HPDE6-E6E7 (cell line): ENCODE data around the gene FOXQ1.

Experiments
- DNase-seq: peaks from one replicate; pipeline ENCODE4 v3.0.0; 2011; ENCODE audit warnings: missing footprints; ENCODE audit errors: extremely low spot score

Gene FOXQ1

DNA sequence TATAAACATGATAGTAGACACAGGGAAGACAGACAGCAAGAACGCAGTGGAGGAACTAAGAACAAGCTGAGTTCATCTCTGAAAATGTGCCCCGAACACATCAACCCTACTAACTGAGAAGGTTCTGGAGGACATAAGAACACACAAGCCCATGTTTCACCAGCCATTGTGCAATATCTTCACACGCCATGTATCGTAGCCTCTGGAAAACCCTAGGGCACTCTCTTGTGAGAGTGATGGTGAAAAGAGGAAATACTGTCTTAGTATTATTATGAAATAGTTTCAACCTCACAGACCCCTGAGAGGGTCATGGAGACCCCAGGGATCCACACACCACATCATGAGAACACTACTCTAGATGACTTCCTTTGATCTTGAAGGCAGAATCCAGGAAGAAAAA is 51.4 kb downstream of the FOXQ1 start:
- DNase-seq, result no peak

DNA sequence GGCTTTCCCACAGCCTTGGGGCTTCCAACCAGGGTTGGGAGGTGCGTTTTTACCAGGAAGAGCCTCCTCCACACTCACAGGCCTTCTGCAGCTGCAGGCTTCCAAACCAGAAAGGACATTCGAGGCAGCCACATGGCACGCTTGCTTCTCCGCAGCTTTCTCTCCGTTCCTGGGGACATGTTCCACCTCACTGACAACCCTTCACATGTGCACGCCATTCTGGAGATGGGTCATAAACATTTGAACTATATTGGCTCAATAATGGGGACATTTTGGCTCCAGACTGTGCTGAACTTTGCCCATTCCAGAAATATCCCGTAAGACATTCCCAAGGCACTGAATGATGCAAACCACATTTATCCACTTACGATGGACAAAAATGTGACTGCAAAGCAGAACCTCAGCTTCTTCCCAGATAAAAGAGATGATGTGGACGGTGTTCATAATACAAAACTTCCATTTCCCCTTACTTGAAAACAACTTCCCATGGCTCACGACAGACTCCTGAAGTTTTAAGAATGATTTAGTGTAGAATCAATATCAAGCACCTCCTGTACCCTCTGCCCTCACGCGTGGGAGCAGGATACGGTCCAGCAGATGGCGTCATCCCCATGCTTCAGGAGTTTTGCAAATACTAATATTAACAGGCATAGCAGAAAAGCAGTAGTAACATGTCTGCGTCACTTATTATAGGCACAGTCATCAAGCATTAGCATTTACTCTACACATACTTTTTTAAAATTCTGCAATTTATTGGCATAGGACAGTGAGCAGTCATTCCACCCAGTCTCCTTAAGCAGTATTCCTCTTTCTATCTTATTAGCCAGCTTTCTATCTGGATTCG is 52.1 kb downstream of the FOXQ1 start:
- no peak for DNase-seq
